Body of pancreas (tissue), 4 donors: ENCODE results near the gene SH3GLB2. TPM values are rescaled to one million over a fixed set of nuclear protein-coding genes. Genes with fewer than 3 reads are reported as not detected.

ENCODE experiments used
- ATAC-seq: fragments of 150-250 bp; one replicate; pipeline ENCODE4 v1.9.1; 2016
- DNase-seq, 4 donors: peaks; one replicate each; pipeline ENCODE4 v3.0.0-alpha.2; 2019
- H3K27ac ChIP-seq, 4 donors: fragments of 200-600 bp; sonication (generic); 1 replicate in 3 of 4; 2 replicates in 1 of 4; pipeline versions ENCODE4 v1.5.1 to v1.6.1; 2016 to 2019; ENCODE audit warnings: mild to moderate bottlenecking in 1 of 4, mixed read lengths in 1 of 4, moderate library complexity in 1 of 4
- H3K27me3 ChIP-seq, 2 donors: fragments of 200-600 bp; sonication (generic); one replicate each; pipeline ENCODE4 v1.6.0; 2016; ENCODE audit warnings: mild to moderate bottlenecking in 1 of 2
- H3K36me3 ChIP-seq, 2 donors: fragments of 200-600 bp; sonication (generic); replicated peaks in 1 of 2; 2 replicates each; pipeline ENCODE4 v1.5.1; 2016; ENCODE audit warnings: low read depth in 2 of 2; ENCODE audit not compliant: insufficient read depth in 1 of 2
- H3K4me1 ChIP-seq: fragments of 200-600 bp; sonication (generic); one replicate; pipeline ENCODE4 v1.6.0; 2016
- H3K4me3 ChIP-seq, 2 donors: fragments of 200-600 bp; sonication (generic); 1 replicate in 1 of 2; 2 replicates in 1 of 2; pipeline ENCODE4 v1.5.1; 2016 to 2019
- H3K9me3 ChIP-seq, 3 donors: fragments of 200-600 bp; sonication (generic); 1 replicate in 2 of 3; 2 replicates in 1 of 3; pipeline ENCODE4 v1.5.1; 2016
- CTCF ChIP-seq, 7 experiments: fragments of 450-650 bp in 4 of 7; fragments of 200-600 bp in 3 of 7; sonication (generic) in 3 of 7; IDR thresholded peaks; one replicate each; pipeline ENCODE4 v1.5.1; 2016 to 2019; ENCODE audit warnings: antibody characterized with exemption in 7 of 7
- POLR2A ChIP-seq, 3 donors: fragments of 450-650 bp; IDR thresholded peaks; one replicate each; pipeline ENCODE4 v1.6.1; 2016; ENCODE audit warnings: antibody characterized with exemption in 3 of 3, mild to moderate bottlenecking in 2 of 3
- WGBS, 2 donors: methylation state at CpG; one replicate each; pipeline ENCODE4 v1.1.5; 2017; 5-methylcytosine and 5-hydroxymethylcytosine counted together
- intact Hi-C: fragments of 100-400 bp; cut with DNase I; formaldehyde crosslinking; loops from one replicate; pipeline ENCODE4 v1.15.1; 2023
- total RNA-seq, 2 donors: library from RNA; depleted of rRNA; stranded (reverse); fragments of >200 nt; gene quantifications; one replicate each; pipeline ENCODE4 v1.1.0, GENCODE V29; 2016

SH3GLB2 gene
- total RNA-seq, 2 donors from 2014 or later = 104 to 108 TPM

GRCh38 chr9:129070696-129071525 lies 42.8 kb upstream of the SH3GLB2 start:
- intact Hi-C loops = no loop called here
- Histone ChIP-seq H3K27ac (no peak overlapping the region), H3K9me3 (no peaks in the 10 kb centered on the region), H3K27me3 (no peaks in the 10 kb centered on the region), H3K36me3 (no peaks in the 10 kb centered on the region), H3K4me3 (no peak overlapping the region), H3K4me1 (no peaks in the 10 kb centered on the region)
- WGBS, 2 donors = 74 to 84% methylated on average over 7 to 18 of the region's 21 CpGs
- TF ChIP-seq POLR2A (IDR thresholded peaks at IDR 0.05) (no peak), CTCF (IDR thresholded peaks at IDR 0.05) (no peak)
- ATAC-seq (no peak), DNase-seq (no peak)

- Histone ChIP-seq H3K9me3 (no peaks in the 10 kb centered on the region), H3K4me3 (no peak overlapping the region), H3K36me3 (peaks cover 0 to 3% of the 10 kb centered on the region in 2 donors), H3K4me1 (no peaks in the 10 kb centered on the region), H3K27ac (peak overlapping the region in 2 of 4 donors; percentile 30 to 52), H3K27me3 (no peaks in the 10 kb centered on the region)
- ATAC-seq = no peak
- WGBS, 2 donors = 79 to 81% methylated on average over 6 to 26 of the region's 26 CpGs
- DNase-seq = no peak
- intact Hi-C loops = no loop called here
- TF ChIP-seq POLR2A (IDR thresholded peaks at IDR 0.05) (no peak), CTCF (IDR thresholded peaks at IDR 0.05) (no peak)
Observed at GRCh38 chr9:129069862-129070641, 41.9 kb upstream of the SH3GLB2 start.

GRCh38 chr9:129068990-129069861 lies 41.1 kb upstream of the SH3GLB2 start:
- ATAC-seq (peak; percentile 45), DNase-seq (peak; percentile 34 to 82 (median 79))
- Histone ChIP-seq H3K27ac (peak overlapping the region; percentile 9 to 56 (median 20)), H3K4me1 (no peaks in the 10 kb centered on the region), H3K4me3 (no peak overlapping the region), H3K9me3 (no peaks in the 10 kb centered on the region), H3K36me3 (peaks cover 0 to 3% of the 10 kb centered on the region in 2 donors), H3K27me3 (no peaks in the 10 kb centered on the region)
- TF ChIP-seq CTCF (IDR thresholded peaks at IDR 0.05) (peak in 3 of 7 experiments; percentile 21 to 30 (median 26)), POLR2A (IDR thresholded peaks at IDR 0.05) (peak in 1 of 3 donors; percentile 19)
- intact Hi-C loops = no loop called here
- 55 to 85% methylated on average over 16 to 31 of the region's 31 CpGs for WGBS, 2 donors

- Histone ChIP-seq H3K36me3 (peaks cover 0 to 6% of the 10 kb centered on the region in 2 donors), H3K4me3 (no peak overlapping the region), H3K9me3 (no peaks in the 10 kb centered on the region), H3K4me1 (no peaks in the 10 kb centered on the region), H3K27ac (no peak overlapping the region), H3K27me3 (no peaks in the 10 kb centered on the region)
- 94 to 96% methylated on average over 6 to 17 of the region's 19 CpGs for WGBS, 2 donors
- DNase-seq (no peak), ATAC-seq (no peak)
- intact Hi-C loops = no loop called here
- TF ChIP-seq CTCF (IDR thresholded peaks at IDR 0.05) (no peak), POLR2A (IDR thresholded peaks at IDR 0.05) (no peak)
Observed at GRCh38 chr9:129068110-129068509, 40.0 kb upstream of the SH3GLB2 start.
